Measurements from ENCODE around the gene MT1G.
"Not testable (repeated sequence)": the region's sequence is repeated elsewhere in the genome, so short reads cannot be mapped to it uniquely, and the experiment has no call there.

- not testable (repeated sequence) for TF ChIP-seq CTCF (IDR thresholded peaks at IDR 0.05 in 2 of 3, conservative IDR thresholded peaks at IDR 0.05 in 1 of 3; ENCODE audit: insufficient read depth in 2 of 3, low read depth in 1 of 3, low read length in 3 of 3); YY1 (IDR thresholded peaks at IDR 0.05; ENCODE audit: borderline replicate concordance in 1 of 3, control insufficient read depth in 1 of 3, extremely low read depth in 1 of 3, insufficient read depth in 3 of 3, insufficient read length in 1 of 3, insufficient replicate concordance in 2 of 3, low read depth in 1 of 3, low read length in 2 of 3); POLR2G (IDR thresholded peaks at IDR 0.05; ENCODE audit: low read depth, low read length); CHD1 (IDR thresholded peaks at IDR 0.05; ENCODE audit: low read length); HNRNPL (IDR thresholded peaks at IDR 0.05; ENCODE audit: low read depth, low read length); POLR2A (conservative IDR thresholded peaks at IDR 0.05); TEAD1 (CRISPR knock-in tag; IDR thresholded peaks at IDR 0.05); KAT7 (CRISPR knock-in tag; IDR thresholded peaks at IDR 0.05; ENCODE audit: borderline replicate concordance)
Measured at GRCh38 chr16:56623184-56623583, 44.7 kb downstream of the MT1G start.

Measured in K562 (cell line).